ENCODE results near the gene WDR33.
"Not testable (repeated sequence)": the region's sequence is repeated elsewhere in the genome, so short reads cannot be mapped to it uniquely, and the experiment has no call there.

WDR33 gene

DNA sequence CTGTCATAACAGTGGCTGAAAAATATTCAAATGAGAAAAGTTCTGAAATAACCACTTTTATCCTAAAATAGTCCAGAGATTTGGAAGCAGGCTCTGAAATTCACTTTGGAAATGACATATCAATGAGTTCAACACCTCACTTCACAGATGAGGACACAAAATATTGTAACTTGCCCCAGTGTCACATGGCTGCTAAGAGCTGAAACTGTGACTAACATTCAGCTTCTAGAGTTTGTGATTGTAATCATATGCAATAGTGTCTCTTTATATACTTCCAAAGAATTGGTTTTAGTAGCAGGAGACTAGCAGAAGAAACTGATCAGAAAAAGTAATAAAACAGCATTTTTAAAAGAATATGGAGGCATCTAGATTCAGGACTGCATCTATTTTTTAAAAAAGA lies 57.6 kb downstream of the WDR33 start:
- no peak for DNase-seq
- Mint-ChIP-seq H3K9me3 (no peaks in the 10 kb centered on the region), H3K4me3 (no peak overlapping the region), H3K36me3 (ENCODE audit: low read depth) (peaks cover 25% of the 10 kb centered on the region), H3K27ac (no peak overlapping the region), H3K27me3 (ENCODE audit: low read depth, poor library complexity) (peaks cover 3% of the 10 kb centered on the region), H3K4me1 (no peaks in the 10 kb centered on the region)
- TF ChIP-seq, protein P1, sequence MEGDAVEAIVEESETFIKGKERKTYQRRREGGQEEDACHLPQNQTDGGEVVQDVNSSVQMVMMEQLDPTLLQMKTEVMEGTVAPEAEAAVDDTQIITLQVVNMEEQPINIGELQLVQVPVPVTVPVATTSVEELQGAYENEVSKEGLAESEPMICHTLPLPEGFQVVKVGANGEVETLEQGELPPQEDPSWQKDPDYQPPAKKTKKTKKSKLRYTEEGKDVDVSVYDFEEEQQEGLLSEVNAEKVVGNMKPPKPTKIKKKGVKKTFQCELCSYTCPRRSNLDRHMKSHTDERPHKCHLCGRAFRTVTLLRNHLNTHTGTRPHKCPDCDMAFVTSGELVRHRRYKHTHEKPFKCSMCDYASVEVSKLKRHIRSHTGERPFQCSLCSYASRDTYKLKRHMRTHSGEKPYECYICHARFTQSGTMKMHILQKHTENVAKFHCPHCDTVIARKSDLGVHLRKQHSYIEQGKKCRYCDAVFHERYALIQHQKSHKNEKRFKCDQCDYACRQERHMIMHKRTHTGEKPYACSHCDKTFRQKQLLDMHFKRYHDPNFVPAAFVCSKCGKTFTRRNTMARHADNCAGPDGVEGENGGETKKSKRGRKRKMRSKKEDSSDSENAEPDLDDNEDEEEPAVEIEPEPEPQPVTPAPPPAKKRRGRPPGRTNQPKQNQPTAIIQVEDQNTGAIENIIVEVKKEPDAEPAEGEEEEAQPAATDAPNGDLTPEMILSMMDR (IDR thresholded peaks at IDR 0.05), result no peak

DNA sequence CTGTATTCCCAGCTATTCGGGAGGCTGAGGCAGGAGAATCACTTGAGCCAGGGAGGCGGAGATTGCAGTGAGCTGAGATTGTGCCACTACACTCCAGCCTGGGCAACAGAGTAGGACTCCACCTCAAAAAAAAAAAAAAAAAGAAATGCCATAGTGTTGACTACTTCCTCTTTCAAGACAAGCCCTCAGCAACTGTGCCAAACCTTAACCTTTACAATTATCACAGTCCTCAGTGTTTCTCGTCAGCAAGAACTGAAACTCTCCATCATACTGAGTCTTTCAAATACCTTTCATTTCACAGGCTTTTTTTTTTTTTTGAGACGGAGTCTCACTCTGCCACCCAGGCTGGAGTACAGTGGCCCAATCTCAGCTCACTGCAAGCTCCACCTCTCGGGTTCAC lies 61.4 kb downstream of the WDR33 start:
- H3K27me3 Mint-ChIP-seq (ENCODE audit: low read depth, poor library complexity); H3K27ac Mint-ChIP-seq; H3K4me1 Mint-ChIP-seq; DNase-seq; H3K4me3 Mint-ChIP-seq; H3K9me3 Mint-ChIP-seq: not testable (repeated sequence)
- H3K36me3 Mint-ChIP-seq (ENCODE audit: low read depth), result peaks cover 38% of the 10 kb centered on the region

- peaks cover 3% of the 10 kb centered on the region for H3K27me3 Mint-ChIP-seq (ENCODE audit: low read depth, poor library complexity)
- no peak overlapping the region for H3K4me3 Mint-ChIP-seq
- TF ChIP-seq, protein P1 (IDR thresholded peaks at IDR 0.05), result no peak
- H3K4me1 Mint-ChIP-seq, result peaks cover 2% of the 10 kb centered on the region
- H3K27ac Mint-ChIP-seq, result no peak overlapping the region
- no peak for DNase-seq
- H3K36me3 Mint-ChIP-seq (ENCODE audit: low read depth), result peaks cover 38% of the 10 kb centered on the region
- H3K9me3 Mint-ChIP-seq, result no peaks in the 10 kb centered on the region
Measured at GRCh38 chr2:127747621-127748020, 63.4 kb downstream of the WDR33 start.

DNA sequence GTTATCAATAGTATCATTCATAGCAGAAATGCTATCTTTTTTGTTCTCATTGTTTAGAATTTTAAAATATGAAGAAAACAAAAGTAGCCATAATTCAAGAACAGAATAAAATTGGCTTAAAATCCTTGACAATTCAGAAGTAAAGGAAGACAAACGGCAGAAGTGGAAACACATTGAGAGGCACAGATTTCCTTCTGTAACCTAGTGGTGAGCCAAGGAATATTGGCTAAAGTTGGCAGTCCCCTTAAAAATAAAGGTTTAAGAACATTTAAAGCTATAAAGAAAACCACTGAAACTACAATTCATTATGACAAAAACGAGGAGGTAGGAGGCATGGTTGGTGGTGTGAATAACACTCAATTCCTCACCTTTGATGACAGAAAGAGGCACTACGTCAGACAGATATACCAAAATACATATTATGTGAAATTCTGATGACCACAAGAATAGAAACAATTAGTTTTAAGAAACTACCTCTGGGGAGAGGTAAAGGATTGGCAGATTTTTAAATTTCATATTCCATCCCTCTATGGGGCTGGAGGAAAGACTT lies 67.4 kb downstream of the WDR33 start:
- H3K27ac Mint-ChIP-seq, result peak overlapping the region; percentile 9
- no peaks in the 10 kb centered on the region for H3K27me3 Mint-ChIP-seq (ENCODE audit: low read depth, poor library complexity)
- no peaks in the 10 kb centered on the region for H3K9me3 Mint-ChIP-seq
- peaks cover 49% of the 10 kb centered on the region for H3K36me3 Mint-ChIP-seq (ENCODE audit: low read depth)
- TF ChIP-seq, protein P1 (IDR thresholded peaks at IDR 0.05), result no peak
- DNase-seq, result no peak
- H3K4me1 Mint-ChIP-seq, result peaks cover 16% of the 10 kb centered on the region
- H3K4me3 Mint-ChIP-seq, result no peak overlapping the region

GRCh38 chr2:127740665-127741288 lies 70.2 kb downstream of the WDR33 start:
- Mint-ChIP-seq H3K27me3 (ENCODE audit: low read depth, poor library complexity) (no peaks in the 10 kb centered on the region), H3K4me1 (peaks cover 20% of the 10 kb centered on the region), H3K36me3 (ENCODE audit: low read depth) (peaks cover 54% of the 10 kb centered on the region), H3K4me3 (no peak overlapping the region), H3K9me3 (no peaks in the 10 kb centered on the region), H3K27ac (peak overlapping the region; percentile 96)
- no peak for DNase-seq
- TF ChIP-seq, protein P1 (IDR thresholded peaks at IDR 0.05), result no peak

GRCh38 chr2:127739800-127740199 lies 71.2 kb downstream of the WDR33 start:
- peaks cover 4% of the 10 kb centered on the region for H3K27me3 Mint-ChIP-seq (ENCODE audit: low read depth, poor library complexity)
- peaks cover 47% of the 10 kb centered on the region for H3K36me3 Mint-ChIP-seq (ENCODE audit: low read depth)
- H3K4me1 Mint-ChIP-seq, result peaks cover 20% of the 10 kb centered on the region
- H3K9me3 Mint-ChIP-seq, result no peaks in the 10 kb centered on the region
- no peak overlapping the region for H3K4me3 Mint-ChIP-seq
- TF ChIP-seq, protein P1 (IDR thresholded peaks at IDR 0.05), result no peak
- no peak overlapping the region for H3K27ac Mint-ChIP-seq
- no peak for DNase-seq

Data from nephron progenitor cell (in vitro differentiated cells).